IPS DF 19.7 (cell line): ENCODE data around the gene SEC14L2.
"Not testable (repeated sequence)": the region's sequence is repeated elsewhere in the genome, so short reads cannot be mapped to it uniquely, and the experiment has no call there.

Experiments used
- DNase-seq: peaks from one replicate; pipeline ENCODE4 v3.0.0-alpha.2; 2013; ENCODE audit warnings: low read depth, low spot score

SEC14L2 gene

GRCh38 chr22:30375312-30375849, 21.4 kb upstream of the SEC14L2 start:
- no peak for DNase-seq

GRCh38 chr22:30380011-30380410, 16.8 kb upstream of the SEC14L2 start:
- no peak for DNase-seq

GRCh38 chr22:30381264-30381663, 15.6 kb upstream of the SEC14L2 start:
- DNase-seq: no peak

- no peak for DNase-seq
These were observed 14.5 kb upstream of the SEC14L2 start for GRCh38 chr22:30382340-30382739.

- DNase-seq: no peak
These were observed 13.8 kb upstream of the SEC14L2 start for GRCh38 chr22:30383061-30383460.

- DNase-seq: no peak
These were observed 10.9 kb upstream of the SEC14L2 start for GRCh38 chr22:30385942-30386341.

- DNase-seq: no peak
These were observed 10.2 kb upstream of the SEC14L2 start for GRCh38 chr22:30386608-30386959.

- DNase-seq: peak; percentile 57
These were observed 9.6 kb upstream of the SEC14L2 start, which contains the start of gene RNF215 for GRCh38 chr22:30386960-30387827. Gene RNF215, minus strand, starts transcription at chr22:30387411. Its CDS starts 98 bp downstream, at chr22:30387313.

- DNase-seq: peak; percentile 59
These were observed 5.7 kb upstream of the SEC14L2 start for GRCh38 chr22:30390974-30391691.

- no peak for DNase-seq
These were observed 4.0 kb upstream of the SEC14L2 start for GRCh38 chr22:30392661-30393321.

GRCh38 chr22:30393322-30393680, 3.5 kb upstream of the SEC14L2 start:
- DNase-seq: no peak

GRCh38 chr22:30393885-30394284, 2.9 kb upstream of the SEC14L2 start:
- DNase-seq: no peak

GRCh38 chr22:30397656-30398635, 1.1 kb downstream of the SEC14L2 start:
- DNase-seq: no peak

- no peak for DNase-seq
These were observed 2.2 kb downstream of the SEC14L2 start for GRCh38 chr22:30398685-30399680.

GRCh38 chr22:30399718-30400117, 2.9 kb downstream of the SEC14L2 start:
- no peak for DNase-seq

GRCh38 chr22:30400159-30400558, 3.3 kb downstream of the SEC14L2 start:
- DNase-seq: no peak

GRCh38 chr22:30401024-30401423, 4.2 kb downstream of the SEC14L2 start:
- DNase-seq: not testable (repeated sequence)

- no peak for DNase-seq
These were observed 5.4 kb downstream of the SEC14L2 start for GRCh38 chr22:30402028-30402765.

- not testable (repeated sequence) for DNase-seq
These were observed 5.9 kb downstream of the SEC14L2 start for GRCh38 chr22:30402766-30403104.
